Skeletal muscle satellite cell (primary cell): ENCODE data around the gene CCDC81.
"Not testable (repeated sequence)": the region's sequence is repeated elsewhere in the genome, so short reads cannot be mapped to it uniquely, and the experiment has no call there.

Experiments used
- H3K27me3 ChIP-seq: 2 replicates; pipeline ENCODE4 v1.7.0; 2013; ENCODE audit warnings: low read length; ENCODE audit not compliant: control insufficient read depth, insufficient read depth
- H3K36me3 ChIP-seq: 2 replicates; pipeline ENCODE4 v1.7.0; 2013; ENCODE audit warnings: mild to moderate bottlenecking, control low read depth, low read length; ENCODE audit not compliant: insufficient read depth
- H3K4me1 ChIP-seq: 2 replicates; pipeline ENCODE4 v1.7.0; 2013; ENCODE audit warnings: low read length; ENCODE audit not compliant: control insufficient read depth, insufficient read depth
- H3K4me2 ChIP-seq: 2 replicates; pipeline ENCODE4 v1.7.0; 2013; ENCODE audit warnings: mild to moderate bottlenecking, low read length
- H3K4me3 ChIP-seq: 2 replicates; pipeline ENCODE4 v1.7.0; 2013; ENCODE audit warnings: low read length
- H3K9ac ChIP-seq: 2 replicates; pipeline ENCODE4 v1.7.0; 2013; ENCODE audit warnings: mild to moderate bottlenecking, low read depth, low read length, moderate library complexity
- H3K9me3 ChIP-seq: replicated peaks from 2 replicates; pipeline ENCODE4 v1.7.0; 2013; ENCODE audit warnings: mild to moderate bottlenecking, control low read depth, low read length

The CCDC81 gene

DNA sequence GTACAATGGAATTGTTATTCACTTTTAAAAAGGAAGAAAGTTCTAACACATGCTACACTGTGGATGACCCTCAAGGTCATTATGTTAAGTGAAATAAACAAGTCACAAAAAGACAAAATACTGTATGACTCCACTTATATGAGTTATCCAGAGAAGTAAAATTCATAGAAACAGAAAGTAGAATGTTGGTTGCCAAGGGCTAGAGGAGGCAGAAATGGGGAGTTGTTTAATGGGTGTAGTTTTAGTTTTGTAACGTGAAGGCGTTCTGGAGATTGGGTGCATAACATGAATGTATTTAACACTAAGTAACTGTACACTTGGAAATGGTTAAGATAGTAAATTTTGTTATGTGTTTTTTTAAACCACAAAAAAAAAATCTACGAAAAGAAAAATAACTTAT is 43.8 kb downstream of the CCDC81 start:
- Histone ChIP-seq H3K4me2 (no peak overlapping the region), H3K36me3 (no peaks in the 10 kb centered on the region), H3K27me3 (no peaks in the 10 kb centered on the region), H3K4me3 (no peak overlapping the region), H3K9me3 (no peaks in the 10 kb centered on the region), H3K9ac (no peak overlapping the region), H3K4me1 (no peaks in the 10 kb centered on the region)

DNA sequence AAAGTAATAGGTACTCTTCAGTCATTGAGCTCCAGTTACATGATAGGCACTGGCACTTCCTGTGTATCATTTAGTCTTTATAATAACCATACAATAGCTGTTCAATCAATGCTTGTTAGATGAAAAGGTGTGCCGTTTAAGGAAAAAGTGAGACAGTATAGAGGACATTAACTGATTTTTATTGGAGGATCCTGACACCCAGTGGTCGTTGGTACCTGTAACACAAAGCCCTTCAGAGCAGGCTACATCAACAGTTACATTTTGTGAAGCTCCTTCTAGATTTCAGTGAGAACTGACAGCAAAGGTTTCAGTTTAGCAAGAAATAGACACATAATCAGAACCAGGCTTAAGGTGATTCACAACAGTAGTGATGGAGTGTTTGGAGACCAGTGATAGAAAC is 44.2 kb downstream of the CCDC81 start:
- Histone ChIP-seq H3K4me3 (no peak overlapping the region), H3K9ac (no peak overlapping the region), H3K9me3 (no peaks in the 10 kb centered on the region), H3K27me3 (no peaks in the 10 kb centered on the region), H3K36me3 (no peaks in the 10 kb centered on the region), H3K4me2 (no peak overlapping the region), H3K4me1 (no peaks in the 10 kb centered on the region)

DNA sequence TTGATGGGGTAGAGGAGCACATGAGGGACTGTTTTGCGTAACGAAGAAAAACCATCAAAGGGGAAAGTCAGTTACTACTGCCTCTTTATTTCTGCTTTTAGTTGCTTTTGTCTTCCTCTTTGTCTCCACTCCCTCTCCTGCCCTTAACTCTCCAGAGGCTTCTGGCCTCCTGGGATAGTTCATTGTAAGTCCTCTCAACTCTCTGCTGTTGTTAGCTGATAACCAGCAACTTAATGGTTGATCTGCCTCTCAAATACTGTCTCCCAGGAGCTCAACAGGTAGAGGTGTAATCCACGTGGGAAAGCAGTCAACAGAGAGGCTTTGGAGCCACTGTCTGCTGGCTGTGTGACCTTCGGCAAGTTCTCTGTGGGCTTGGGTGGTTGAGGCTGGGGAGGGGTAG is 47.3 kb downstream of the CCDC81 start:
- Histone ChIP-seq H3K36me3 (no peaks in the 10 kb centered on the region), H3K4me1 (no peaks in the 10 kb centered on the region), H3K9me3 (no peaks in the 10 kb centered on the region), H3K9ac (no peak overlapping the region), H3K4me3 (no peak overlapping the region), H3K27me3 (no peaks in the 10 kb centered on the region), H3K4me2 (no peak overlapping the region)

DNA sequence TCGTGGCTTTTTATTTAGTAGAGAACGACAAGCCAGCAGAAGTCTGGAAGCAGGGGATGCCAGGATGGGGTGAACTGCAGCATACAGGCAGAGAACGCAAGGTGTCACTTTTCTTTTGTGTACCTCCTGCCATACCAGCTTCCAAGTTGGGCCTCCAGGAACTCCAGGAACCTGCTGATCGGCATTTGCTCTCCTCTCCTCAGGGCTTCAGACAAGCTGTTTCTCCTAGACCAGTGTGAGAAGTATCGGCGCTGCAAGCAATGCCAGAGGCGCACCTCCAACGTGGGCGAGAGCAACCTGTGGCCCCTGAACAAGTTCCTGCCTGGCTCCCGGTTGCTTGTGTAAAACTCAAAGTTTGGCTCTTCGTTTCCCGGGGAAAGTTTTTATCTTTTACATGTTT is 47.7 kb downstream of the CCDC81 start:
- no peak overlapping the region for H3K9ac ChIP-seq
- H3K9me3 ChIP-seq, result no peaks in the 10 kb centered on the region
- no peaks in the 10 kb centered on the region for H3K36me3 ChIP-seq
- no peak overlapping the region for H3K4me3 ChIP-seq
- no peaks in the 10 kb centered on the region for H3K4me1 ChIP-seq
- H3K27me3 ChIP-seq, result no peaks in the 10 kb centered on the region
- no peak overlapping the region for H3K4me2 ChIP-seq

DNA sequence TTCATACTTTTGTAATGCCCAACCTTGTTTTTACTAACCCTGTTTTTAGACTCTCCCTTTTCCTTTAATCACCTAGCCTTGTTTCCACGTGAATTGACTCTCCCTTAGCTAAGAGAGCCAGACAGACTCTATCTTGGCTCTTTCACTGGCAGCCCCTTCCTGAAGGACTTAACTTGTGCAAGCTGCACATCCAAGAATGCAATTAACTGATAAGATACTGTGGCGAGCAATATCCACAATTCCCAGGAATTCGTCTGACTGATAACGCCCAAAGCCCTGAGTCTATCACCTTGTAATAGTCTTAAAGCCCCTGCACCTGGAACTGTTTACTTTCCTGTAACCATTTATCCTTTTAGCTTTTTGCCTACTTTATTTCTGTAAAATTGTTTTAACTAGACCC is 48.8 kb downstream of the CCDC81 start:
- not testable (repeated sequence) for H3K4me1 ChIP-seq, H3K27me3 ChIP-seq, H3K4me3 ChIP-seq, H3K9me3 ChIP-seq, H3K4me2 ChIP-seq, H3K9ac ChIP-seq, H3K36me3 ChIP-seq

DNA sequence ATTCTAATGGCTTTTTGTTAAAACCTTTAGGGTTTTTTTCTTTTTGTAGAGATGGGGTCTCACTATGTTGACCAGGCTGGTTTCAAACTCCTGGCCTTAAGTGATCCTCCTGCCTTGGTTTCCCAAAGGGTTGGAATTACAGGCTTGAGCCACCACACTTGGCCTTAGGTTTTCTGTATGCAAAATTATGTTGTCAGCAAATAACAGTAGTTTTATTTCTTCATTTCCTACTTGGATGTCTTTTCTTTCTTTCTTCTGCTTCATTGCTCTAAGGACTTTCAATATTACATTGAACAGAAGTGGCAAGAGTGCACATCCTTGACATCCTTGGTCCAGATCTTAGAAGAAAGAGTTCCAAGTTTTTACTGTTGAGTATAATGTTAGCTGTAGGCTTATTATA is 52.8 kb downstream of the CCDC81 start:
- no peaks in the 10 kb centered on the region for H3K9me3 ChIP-seq
- no peaks in the 10 kb centered on the region for H3K4me1 ChIP-seq
- H3K9ac ChIP-seq, result no peak overlapping the region
- no peaks in the 10 kb centered on the region for H3K36me3 ChIP-seq
- no peaks in the 10 kb centered on the region for H3K27me3 ChIP-seq
- no peak overlapping the region for H3K4me2 ChIP-seq
- no peak overlapping the region for H3K4me3 ChIP-seq

DNA sequence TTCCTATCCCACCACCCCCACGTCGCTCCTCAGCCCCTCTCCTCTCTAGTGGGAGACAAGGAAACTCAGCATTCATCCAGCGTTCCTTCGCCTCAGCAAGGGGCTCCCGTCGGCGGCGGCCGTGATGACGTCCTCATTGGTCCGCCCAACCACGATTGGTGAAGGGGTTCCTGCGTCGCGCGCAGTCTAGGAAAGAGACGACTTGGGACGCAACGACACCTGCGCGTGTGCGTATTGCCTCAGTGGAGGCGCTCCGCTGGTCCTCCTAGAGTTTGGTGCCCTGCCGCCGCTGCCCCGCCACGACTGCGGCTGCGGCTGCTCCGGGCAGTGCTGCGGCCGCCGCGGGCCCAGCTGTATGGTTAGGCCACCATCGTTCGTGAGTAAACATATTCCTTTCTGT is 56.6 kb downstream of the CCDC81 start:
- Histone ChIP-seq H3K36me3 (no peaks in the 10 kb centered on the region), H3K9ac (no peak overlapping the region), H3K9me3 (no peaks in the 10 kb centered on the region), H3K4me2 (no peak overlapping the region), H3K4me3 (no peak overlapping the region), H3K27me3 (no peaks in the 10 kb centered on the region), H3K4me1 (no peaks in the 10 kb centered on the region)

DNA sequence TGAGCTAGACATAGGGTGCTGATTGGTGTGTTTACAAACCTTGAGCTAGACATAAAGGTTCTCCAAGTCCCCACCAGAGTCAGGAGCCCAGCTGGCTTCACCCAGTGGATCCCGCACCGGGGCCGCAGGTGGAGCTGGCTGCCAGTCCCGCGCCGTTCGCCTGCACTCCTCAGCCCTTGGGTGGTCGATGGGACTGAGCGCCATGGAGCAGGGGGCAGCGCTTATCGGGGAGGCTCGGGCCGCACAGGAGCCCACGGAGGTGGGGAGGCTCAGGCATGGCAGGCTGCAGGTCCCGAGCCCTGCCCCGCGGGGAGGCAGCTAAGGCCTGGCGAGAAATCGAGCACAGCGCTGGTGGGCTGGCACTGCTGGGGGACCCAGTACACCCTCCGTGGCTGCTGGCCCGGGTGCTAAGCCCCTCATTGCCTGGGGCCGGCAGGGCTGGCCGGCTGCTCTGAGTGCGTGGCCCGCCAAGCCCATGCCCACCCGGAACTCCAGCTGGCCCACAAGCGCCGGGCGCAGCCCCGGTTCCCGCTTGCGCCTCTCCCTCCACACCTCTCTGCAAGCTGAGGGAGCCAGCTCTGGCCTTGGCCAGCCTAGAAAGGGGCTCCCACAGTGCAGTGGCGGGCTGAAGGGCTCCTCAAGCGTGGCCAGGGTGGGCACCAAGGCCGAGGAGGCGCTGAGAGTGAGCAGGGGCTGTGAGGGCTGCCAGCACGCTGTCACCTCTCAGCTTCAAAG is 58.8 kb downstream of the CCDC81 start:
- not testable (repeated sequence) for H3K9ac ChIP-seq, H3K4me2 ChIP-seq, H3K4me1 ChIP-seq, H3K9me3 ChIP-seq, H3K27me3 ChIP-seq, H3K36me3 ChIP-seq, H3K4me3 ChIP-seq

DNA sequence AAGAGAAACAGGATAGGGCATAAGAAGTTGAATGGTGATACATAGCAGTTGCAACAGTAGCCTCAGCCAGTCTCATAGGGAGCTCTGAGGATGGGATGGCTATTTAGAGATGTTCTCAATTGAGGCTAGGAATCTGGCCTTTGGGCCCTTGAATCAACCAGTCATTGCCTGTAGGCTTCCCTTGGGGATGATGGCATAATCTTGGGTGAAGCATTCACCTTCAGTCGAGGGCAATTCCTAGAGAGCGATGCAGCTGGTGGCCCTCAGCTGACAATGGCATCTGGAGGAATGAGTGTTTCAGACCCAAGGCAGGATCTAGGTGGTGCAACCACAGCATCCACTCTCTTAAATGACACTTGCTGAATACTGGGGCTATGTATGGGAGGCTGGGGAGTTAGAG is 61.0 kb downstream of the CCDC81 start:
- H3K9me3 ChIP-seq, result no peaks in the 10 kb centered on the region
- no peak overlapping the region for H3K4me3 ChIP-seq
- H3K9ac ChIP-seq, result no peak overlapping the region
- H3K4me2 ChIP-seq, result no peak overlapping the region
- peaks cover 12% of the 10 kb centered on the region for H3K4me1 ChIP-seq
- no peaks in the 10 kb centered on the region for H3K27me3 ChIP-seq
- H3K36me3 ChIP-seq, result no peaks in the 10 kb centered on the region

DNA sequence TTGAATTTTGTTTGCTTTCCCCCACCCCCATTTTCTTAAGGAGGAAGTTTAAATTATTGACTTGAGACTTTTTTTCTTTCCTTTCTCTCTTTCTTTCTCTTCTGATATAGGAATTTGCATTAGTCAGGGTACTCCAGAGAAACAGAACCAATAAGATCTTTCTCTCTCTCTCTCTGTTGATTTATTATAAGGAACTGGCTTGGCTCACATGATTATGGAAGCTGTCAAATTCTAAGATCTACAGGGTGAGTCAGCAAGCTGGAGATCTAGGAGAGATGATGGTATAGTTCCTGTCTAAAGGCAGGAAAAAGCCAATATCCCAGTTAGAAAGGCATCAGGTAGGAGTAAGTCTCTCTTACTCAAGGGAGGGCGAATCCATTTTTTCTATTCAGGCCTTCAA is 64.0 kb downstream of the CCDC81 start:
- Histone ChIP-seq H3K4me1 (peaks cover 14% of the 10 kb centered on the region), H3K9ac (no peak overlapping the region)

DNA sequence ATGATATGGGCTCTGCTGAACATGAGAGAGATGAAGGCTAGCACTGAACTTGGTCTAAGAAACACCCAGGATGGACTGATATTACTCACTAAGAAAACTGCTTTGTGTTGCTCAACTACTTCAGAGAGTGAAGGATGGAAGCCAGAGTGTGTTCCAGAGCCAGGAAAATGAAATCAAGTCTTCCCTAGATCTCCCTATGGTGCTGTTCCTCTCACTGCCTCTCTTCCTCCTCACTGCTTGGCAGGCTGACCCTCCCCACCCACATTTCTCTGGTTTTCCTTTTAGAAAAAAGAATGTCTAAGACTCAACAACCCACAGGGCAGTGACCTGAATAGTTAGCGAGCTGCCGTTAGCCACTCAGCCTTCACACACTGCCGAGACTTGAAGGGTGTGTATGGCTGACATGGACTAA is 65.6 kb downstream of the CCDC81 start:
- peaks cover 3% of the 10 kb centered on the region for H3K36me3 ChIP-seq
- H3K4me1 ChIP-seq, result peaks cover 14% of the 10 kb centered on the region
- no peak overlapping the region for H3K4me2 ChIP-seq
- H3K4me3 ChIP-seq, result no peak overlapping the region
- no peak overlapping the region for H3K9ac ChIP-seq
- no peaks in the 10 kb centered on the region for H3K27me3 ChIP-seq
- H3K9me3 ChIP-seq, result no peaks in the 10 kb centered on the region

More for the DNA sequence above, 64.0 kb downstream of the CCDC81 start:
- no peaks in the 10 kb centered on the region for H3K9me3 ChIP-seq
- no peaks in the 10 kb centered on the region for H3K27me3 ChIP-seq
- no peak overlapping the region for H3K4me3 ChIP-seq
- H3K4me2 ChIP-seq, result no peak overlapping the region
- H3K36me3 ChIP-seq, result peaks cover under 1% of the 10 kb centered on the region

DNA sequence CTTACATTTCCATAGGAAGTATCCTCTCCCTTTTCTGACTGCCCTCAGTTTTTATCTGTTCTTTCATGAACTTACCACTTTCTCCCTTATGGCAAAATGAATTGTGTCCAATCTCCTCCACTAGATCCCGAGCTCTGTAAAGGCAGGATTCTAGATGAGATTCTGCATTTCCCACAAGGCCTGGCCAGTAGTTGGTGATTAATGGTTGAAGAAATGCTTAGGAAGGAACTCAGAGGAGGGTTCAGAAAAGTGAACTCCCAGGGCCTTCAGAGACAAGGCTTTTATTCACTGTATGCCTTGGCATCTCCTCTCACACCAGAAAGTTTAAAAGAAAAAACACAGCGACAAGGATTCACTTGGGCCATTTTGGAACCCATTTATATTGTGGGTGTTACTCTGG is 66.2 kb downstream of the CCDC81 start:
- no peak overlapping the region for H3K4me2 ChIP-seq
- no peaks in the 10 kb centered on the region for H3K27me3 ChIP-seq
- H3K9me3 ChIP-seq, result no peaks in the 10 kb centered on the region
- H3K4me1 ChIP-seq, result peaks cover 14% of the 10 kb centered on the region
- H3K4me3 ChIP-seq, result no peak overlapping the region
- H3K36me3 ChIP-seq, result peaks cover 3% of the 10 kb centered on the region
- H3K9ac ChIP-seq, result no peak overlapping the region
